BE2C (cell line): ENCODE data around the gene SAMD3.

ENCODE experiments used
- DNase-seq: peaks from one replicate; pipeline ENCODE4 v3.0.0-alpha.2; 2020
- H3K27me3 ChIP-seq: fragments of 250-450 bp; sonication (Bioruptor Pico); 2 replicates; pipeline ENCODE4 v1.5.1; 2020; ENCODE audit warnings: mild to moderate bottlenecking
- H3K36me3 ChIP-seq: fragments of 250-450 bp; sonication (Bioruptor Pico); 2 replicates; pipeline ENCODE4 v1.5.1; 2020; ENCODE audit warnings: mild to moderate bottlenecking
- H3K4me1 ChIP-seq: fragments of 250-450 bp; sonication (Bioruptor Pico); 2 replicates; pipeline ENCODE4 v1.5.1; 2020
- H3K4me3 ChIP-seq: 2 replicates; pipeline ENCODE4 v1.5.1; 2011; ENCODE audit warnings: low read depth, low read length
- H3K9me3 ChIP-seq: fragments of 250-450 bp; sonication (Bioruptor Pico); 2 replicates; pipeline ENCODE4 v1.5.1; 2020
- CTCF ChIP-seq: IDR thresholded peaks from 2 replicates; pipeline ENCODE4 v1.5.1; 2012; ENCODE audit warnings: mild to moderate bottlenecking, low read depth, low read length

SAMD3 gene

GRCh38 chr6:130163266-130163665 is 59.5 kb downstream of the SAMD3 start:
- H3K4me3 ChIP-seq, result no peak overlapping the region
- H3K36me3 ChIP-seq, result no peaks in the 10 kb centered on the region
- no peaks in the 10 kb centered on the region for H3K9me3 ChIP-seq
- H3K4me1 ChIP-seq, result no peaks in the 10 kb centered on the region
- no peak for DNase-seq
- no peaks in the 10 kb centered on the region for H3K27me3 ChIP-seq
- TF ChIP-seq CTCF, result no peak

- no peak for DNase-seq
- no peaks in the 10 kb centered on the region for H3K4me1 ChIP-seq
- H3K36me3 ChIP-seq, result no peaks in the 10 kb centered on the region
- no peak for TF ChIP-seq CTCF
- no peak overlapping the region for H3K4me3 ChIP-seq
- no peaks in the 10 kb centered on the region for H3K9me3 ChIP-seq
- H3K27me3 ChIP-seq, result no peaks in the 10 kb centered on the region
Observed at GRCh38 chr6:130162421-130162820, 60.3 kb downstream of the SAMD3 start.

DNA sequence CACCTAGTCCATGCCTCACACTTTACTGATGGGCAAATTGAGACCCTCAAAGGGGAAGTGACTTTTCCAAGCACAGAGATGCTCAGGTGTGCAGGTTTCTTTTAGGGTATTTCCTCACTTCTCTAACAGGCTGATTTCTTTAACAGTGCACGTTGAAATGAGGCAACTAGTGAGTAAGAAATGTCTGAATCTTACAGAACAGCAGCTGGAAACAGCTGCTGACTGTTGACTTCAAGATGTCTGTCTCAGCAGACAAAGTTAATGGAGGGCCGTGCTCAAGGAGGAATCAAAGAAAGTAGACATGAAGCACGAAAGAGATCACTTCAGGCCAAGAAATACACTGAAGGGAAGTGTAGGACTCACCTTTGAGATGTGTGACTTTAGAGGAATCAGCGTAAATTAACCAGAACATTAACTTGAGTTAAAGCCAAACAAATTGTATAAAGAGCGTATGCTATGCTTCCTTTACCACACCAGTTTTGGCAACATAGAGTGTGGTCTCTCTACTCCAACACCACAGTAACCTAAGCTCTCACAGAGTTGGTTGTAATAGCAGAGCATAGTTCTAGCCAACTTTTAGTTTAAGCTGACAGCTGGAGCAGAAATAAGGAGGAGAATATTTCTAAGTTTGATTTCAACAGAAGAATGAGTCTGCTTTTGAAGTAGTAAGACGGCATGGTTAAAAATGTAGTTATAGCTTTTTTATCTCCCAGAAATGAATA is 60.9 kb downstream of the SAMD3 start:
- H3K4me1 ChIP-seq, result no peaks in the 10 kb centered on the region
- no peaks in the 10 kb centered on the region for H3K27me3 ChIP-seq
- DNase-seq, result no peak
- no peak for TF ChIP-seq CTCF
- no peaks in the 10 kb centered on the region for H3K36me3 ChIP-seq
- H3K4me3 ChIP-seq, result no peak overlapping the region
- H3K9me3 ChIP-seq, result no peaks in the 10 kb centered on the region

DNA sequence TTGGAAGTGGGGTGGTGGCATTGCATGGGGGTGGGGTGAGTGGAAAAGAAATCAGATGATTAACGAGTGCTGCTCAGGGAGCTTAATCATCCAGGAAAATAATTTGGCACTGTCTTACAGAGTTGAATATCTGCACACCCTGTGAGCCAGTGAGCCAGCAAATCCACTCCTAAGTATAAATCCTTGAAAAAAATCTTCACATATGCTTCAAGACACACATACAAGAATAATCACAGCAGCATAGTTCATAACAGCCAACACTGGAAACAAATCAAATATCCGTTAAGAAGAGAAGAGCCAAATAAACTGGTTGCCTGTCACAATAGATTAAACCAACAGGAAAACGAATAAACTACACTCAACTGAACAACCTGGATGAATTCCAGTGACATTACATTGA is 62.8 kb downstream of the SAMD3 start:
- Histone ChIP-seq H3K4me1 (no peaks in the 10 kb centered on the region), H3K27me3 (no peaks in the 10 kb centered on the region), H3K9me3 (no peaks in the 10 kb centered on the region), H3K36me3 (no peaks in the 10 kb centered on the region), H3K4me3 (no peak overlapping the region)
- DNase-seq, result no peak
- no peak for TF ChIP-seq CTCF

DNA sequence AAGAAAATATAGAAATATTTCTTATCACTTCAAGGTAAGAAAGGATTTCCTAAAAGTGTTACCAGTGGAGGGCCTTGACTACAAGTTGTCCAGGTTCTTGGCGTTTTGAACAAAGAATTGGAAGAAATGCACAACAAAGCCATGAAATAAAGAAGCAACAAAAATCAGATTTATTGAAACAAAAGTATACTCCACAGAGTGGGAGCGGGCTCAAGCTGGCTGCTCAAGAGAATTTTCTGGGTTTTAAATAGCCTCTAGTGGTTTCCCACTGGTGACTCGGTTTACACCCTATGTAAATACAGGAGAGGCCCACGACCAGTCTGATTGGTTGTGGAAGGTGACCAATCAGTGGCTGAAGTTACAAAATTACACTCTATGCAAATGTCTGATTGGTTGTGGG is 64.2 kb downstream of the SAMD3 start:
- H3K4me1 ChIP-seq, result no peaks in the 10 kb centered on the region
- H3K36me3 ChIP-seq, result no peaks in the 10 kb centered on the region
- no peaks in the 10 kb centered on the region for H3K9me3 ChIP-seq
- H3K4me3 ChIP-seq, result no peak overlapping the region
- no peaks in the 10 kb centered on the region for H3K27me3 ChIP-seq
- no peak for TF ChIP-seq CTCF
- DNase-seq, result no peak

GRCh38 chr6:130158056-130158455 is 64.7 kb downstream of the SAMD3 start:
- Histone ChIP-seq H3K4me1 (no peaks in the 10 kb centered on the region), H3K27me3 (no peaks in the 10 kb centered on the region), H3K9me3 (no peaks in the 10 kb centered on the region), H3K4me3 (no peak overlapping the region), H3K36me3 (no peaks in the 10 kb centered on the region)
- no peak for TF ChIP-seq CTCF
- no peak for DNase-seq
